ENCODE results near the gene S100A10. TPM values are rescaled to one million over a fixed set of nuclear protein-coding genes. Genes with fewer than 3 reads are reported as not detected.

S100A10 gene
- total RNA-seq, 4 donors from 2014 or later: 57.6 to 155 (median 106) TPM

DNA sequence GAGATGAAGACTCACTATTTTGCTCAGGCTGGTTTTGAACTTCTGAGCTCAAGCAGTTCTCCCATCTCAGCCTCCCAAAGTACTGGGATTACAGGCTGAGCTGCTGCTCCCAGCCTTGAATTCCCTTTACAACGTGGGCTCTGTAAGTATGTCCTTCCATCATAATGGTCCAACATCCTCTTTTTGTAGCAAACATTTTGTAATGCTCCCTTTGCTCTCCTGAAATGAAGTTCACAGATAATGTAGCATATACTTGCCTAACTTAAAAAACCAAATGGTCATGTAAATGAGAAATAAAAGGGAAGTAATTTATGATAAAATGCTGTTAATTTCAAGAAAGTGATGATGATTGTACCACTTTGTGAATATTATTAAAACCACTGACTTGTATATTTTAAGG, 53.9 kb downstream of the S100A10 start:
- H3K27me3 ChIP-seq: no peaks in the 10 kb centered on the region
- H3K36me3 ChIP-seq: no peaks in the 10 kb centered on the region
- 43 to 63% methylated on average over 1 of the region's 1 CpG for WGBS, 2 donors (ENCODE audit: low coverage in 1 of 2)
- TF ChIP-seq POLR2AphosphoS5 (IDR thresholded peaks at IDR 0.05): no peak
- TF ChIP-seq, protein P1, sequence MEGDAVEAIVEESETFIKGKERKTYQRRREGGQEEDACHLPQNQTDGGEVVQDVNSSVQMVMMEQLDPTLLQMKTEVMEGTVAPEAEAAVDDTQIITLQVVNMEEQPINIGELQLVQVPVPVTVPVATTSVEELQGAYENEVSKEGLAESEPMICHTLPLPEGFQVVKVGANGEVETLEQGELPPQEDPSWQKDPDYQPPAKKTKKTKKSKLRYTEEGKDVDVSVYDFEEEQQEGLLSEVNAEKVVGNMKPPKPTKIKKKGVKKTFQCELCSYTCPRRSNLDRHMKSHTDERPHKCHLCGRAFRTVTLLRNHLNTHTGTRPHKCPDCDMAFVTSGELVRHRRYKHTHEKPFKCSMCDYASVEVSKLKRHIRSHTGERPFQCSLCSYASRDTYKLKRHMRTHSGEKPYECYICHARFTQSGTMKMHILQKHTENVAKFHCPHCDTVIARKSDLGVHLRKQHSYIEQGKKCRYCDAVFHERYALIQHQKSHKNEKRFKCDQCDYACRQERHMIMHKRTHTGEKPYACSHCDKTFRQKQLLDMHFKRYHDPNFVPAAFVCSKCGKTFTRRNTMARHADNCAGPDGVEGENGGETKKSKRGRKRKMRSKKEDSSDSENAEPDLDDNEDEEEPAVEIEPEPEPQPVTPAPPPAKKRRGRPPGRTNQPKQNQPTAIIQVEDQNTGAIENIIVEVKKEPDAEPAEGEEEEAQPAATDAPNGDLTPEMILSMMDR (IDR thresholded peaks at IDR 0.05): no peak
- TF ChIP-seq POLR2A (IDR thresholded peaks at IDR 0.05): no peak
- no peak for TF ChIP-seq EP300 (IDR thresholded peaks at IDR 0.05)
- H3K4me3 ChIP-seq: no peak overlapping the region
- no peaks in the 10 kb centered on the region for H3K9me3 ChIP-seq
- no peak overlapping the region for H3K27ac ChIP-seq
- no peak for ATAC-seq
- H3K4me1 ChIP-seq: peaks cover 0 to 43% (median 20%) of the 10 kb centered on the region in 3 donors

DNA sequence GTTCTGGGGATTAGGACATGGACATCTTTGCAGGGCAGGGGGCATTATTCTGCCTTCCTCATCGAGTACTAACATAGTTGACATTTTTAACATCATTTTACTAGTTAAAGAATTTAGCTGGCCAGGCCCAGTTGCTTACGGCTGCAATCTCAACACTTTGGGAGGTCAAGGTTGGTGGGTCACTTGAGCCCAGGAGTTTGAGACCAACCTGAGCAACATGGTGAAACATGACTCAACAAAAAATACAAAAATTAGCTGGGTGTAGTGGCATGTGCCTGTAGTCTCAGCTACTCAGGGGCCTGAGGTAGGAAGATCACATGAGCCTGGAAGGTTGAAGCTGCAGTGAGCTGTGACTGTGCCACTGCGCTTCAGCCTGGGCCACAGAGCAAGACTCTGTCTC, 54.5 kb downstream of the S100A10 start:
- TF ChIP-seq EP300 (IDR thresholded peaks at IDR 0.05) (no peak), POLR2A (IDR thresholded peaks at IDR 0.05) (no peak), POLR2AphosphoS5 (IDR thresholded peaks at IDR 0.05) (no peak)
- TF ChIP-seq, protein P1 (IDR thresholded peaks at IDR 0.05): no peak
- Histone ChIP-seq H3K27ac (no peak overlapping the region), H3K27me3 (no peaks in the 10 kb centered on the region), H3K4me3 (no peak overlapping the region), H3K4me1 (peaks cover 0 to 38% (median 16%) of the 10 kb centered on the region in 3 donors), H3K9me3 (no peaks in the 10 kb centered on the region), H3K36me3 (no peaks in the 10 kb centered on the region)
- 89 to 93% methylated on average over 2 of the region's 3 CpGs for WGBS, 2 donors (ENCODE audit: low coverage in 1 of 2)
- no peak for ATAC-seq

DNA sequence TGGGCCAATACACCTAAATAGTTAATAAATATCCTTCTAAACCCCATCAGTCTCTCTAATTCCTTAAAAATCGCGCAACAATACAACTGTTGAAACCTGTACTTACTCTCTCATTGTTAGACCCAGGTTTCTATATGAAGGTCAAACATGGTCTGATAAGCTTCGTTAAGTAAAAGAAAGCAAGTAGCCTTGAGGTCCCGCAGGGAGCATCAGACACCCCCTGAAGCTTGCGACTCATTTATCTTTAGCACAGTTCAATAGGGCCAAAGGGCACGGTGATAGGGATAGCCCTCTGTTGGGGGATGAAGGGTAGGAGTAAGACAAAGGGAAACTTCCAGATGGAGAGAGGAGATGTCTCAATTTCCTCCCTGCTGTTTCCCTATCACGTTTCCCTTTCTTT, 57.0 kb downstream of the S100A10 start:
- TF ChIP-seq, protein P1 (IDR thresholded peaks at IDR 0.05): no peak
- TF ChIP-seq EP300 (IDR thresholded peaks at IDR 0.05) (no peak), POLR2AphosphoS5 (IDR thresholded peaks at IDR 0.05) (no peak), POLR2A (IDR thresholded peaks at IDR 0.05) (no peak)
- Histone ChIP-seq H3K4me3 (no peak overlapping the region), H3K27me3 (no peaks in the 10 kb centered on the region), H3K9me3 (no peaks in the 10 kb centered on the region), H3K36me3 (no peaks in the 10 kb centered on the region), H3K4me1 (peaks cover 0 to 20% (median 9%) of the 10 kb centered on the region in 3 donors), H3K27ac (no peak overlapping the region)
- no peak for ATAC-seq
- 66 to 74% methylated on average over 7 of the region's 7 CpGs for WGBS, 2 donors (ENCODE audit: low coverage in 1 of 2)

DNA sequence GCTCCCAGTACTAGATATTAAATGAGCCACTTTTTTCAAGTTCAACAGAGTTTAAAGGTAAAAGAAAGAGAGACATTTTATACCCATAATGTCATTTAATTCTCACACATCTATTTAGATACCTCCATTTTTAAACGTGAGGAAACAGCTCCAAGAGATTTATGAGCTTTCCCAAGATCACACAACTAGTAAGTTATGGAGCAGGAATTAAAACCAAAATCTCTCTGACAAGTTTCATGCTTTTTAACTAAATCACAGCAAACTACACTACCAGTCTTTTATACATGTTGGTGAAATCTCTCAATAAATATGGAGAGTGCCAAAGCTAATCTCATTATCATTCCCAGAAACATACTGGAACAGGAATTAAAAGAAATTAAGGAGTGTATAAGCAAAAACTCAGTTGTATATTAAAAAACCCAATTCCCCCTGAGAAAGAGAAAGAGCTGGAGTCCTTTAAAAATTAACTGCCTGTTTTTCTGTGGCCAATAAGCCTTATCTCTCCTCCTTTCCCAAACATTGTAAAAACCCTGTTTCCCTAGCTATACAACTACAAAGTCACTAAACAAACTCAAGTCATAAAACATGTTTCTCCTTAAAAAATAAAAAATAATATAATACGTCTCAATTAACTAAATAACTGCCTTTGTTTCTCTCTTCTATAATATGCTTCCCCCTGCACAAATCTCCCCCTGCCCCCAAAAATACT, 57.6 kb downstream of the S100A10 start:
- TF ChIP-seq, protein P1 (IDR thresholded peaks at IDR 0.05): no peak
- TF ChIP-seq POLR2AphosphoS5 (IDR thresholded peaks at IDR 0.05) (no peak), EP300 (IDR thresholded peaks at IDR 0.05) (no peak), POLR2A (IDR thresholded peaks at IDR 0.05) (no peak)
- H3K4me1 ChIP-seq: peaks cover 0 to 14% (median 5%) of the 10 kb centered on the region in 3 donors
- H3K4me3 ChIP-seq: no peak overlapping the region
- no peak for ATAC-seq
- no peaks in the 10 kb centered on the region for H3K36me3 ChIP-seq
- H3K27me3 ChIP-seq: no peaks in the 10 kb centered on the region
- no peaks in the 10 kb centered on the region for H3K9me3 ChIP-seq
- no peak overlapping the region for H3K27ac ChIP-seq
- WGBS, 2 donors (ENCODE audit: low coverage in 1 of 2): 46 to 54% methylated on average over 2 of the region's 2 CpGs

DNA sequence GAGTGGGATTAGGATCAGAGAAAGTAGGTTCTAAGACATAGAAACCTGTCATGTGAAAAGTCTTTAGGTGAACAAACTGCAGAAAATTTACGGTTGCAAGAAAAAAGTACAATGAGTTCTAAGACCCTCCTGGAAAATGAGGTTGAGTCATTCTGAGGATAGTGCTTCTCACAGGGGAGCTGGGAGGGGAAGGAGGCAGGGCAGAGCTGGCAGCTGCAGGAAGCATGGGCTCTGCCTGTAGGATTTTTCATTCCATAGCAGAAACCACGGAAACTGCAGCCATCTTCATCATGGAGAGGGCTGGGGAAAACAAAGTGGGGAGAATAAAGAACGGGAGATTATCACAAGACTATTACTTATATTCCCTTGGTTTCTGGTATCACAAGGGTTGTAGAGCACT, 58.5 kb downstream of the S100A10 start:
- Histone ChIP-seq H3K9me3 (no peaks in the 10 kb centered on the region), H3K36me3 (no peaks in the 10 kb centered on the region), H3K4me3 (no peak overlapping the region), H3K27ac (no peak overlapping the region), H3K27me3 (no peaks in the 10 kb centered on the region), H3K4me1 (peaks cover 0 to 5% (median 0%) of the 10 kb centered on the region in 3 donors)
- 54 to 56% methylated on average over 2 to 3 of the region's 3 CpGs for WGBS, 2 donors (ENCODE audit: low coverage in 1 of 2)
- no peak for ATAC-seq
- TF ChIP-seq EP300 (IDR thresholded peaks at IDR 0.05) (no peak), POLR2AphosphoS5 (IDR thresholded peaks at IDR 0.05) (no peak), POLR2A (IDR thresholded peaks at IDR 0.05) (no peak)
- TF ChIP-seq, protein P1 (IDR thresholded peaks at IDR 0.05): no peak
